Endothelial cell of umbilical vein (primary cell): ENCODE measurements around the gene FJX1. TPM values are rescaled to one million over a fixed set of nuclear protein-coding genes. Genes with fewer than 3 reads are reported as not detected.

Source experiments
- BruUV-seq: library from RNA; stranded (reverse); fragments of 400-500 nt; replicated peaks from 2 replicates; lab custom pipeline; 2021; lab: Mats Ljungman, UMichigan
- CTCF ChIA-PET: fragments of 300-600, 350-600 bp; sonication (Branson Sonifier 250); formaldehyde crosslinking; loops from one replicate; lab custom pipeline; 2021; ENCODE audit warnings: antibody characterized with exemption, inconsistent platforms; lab: Charles Lee
- POLR2A ChIA-PET: fragments of 300-600, 350-600 bp; sonication (Branson Sonifier 250); formaldehyde crosslinking; loops from one replicate; lab custom pipeline; 2021; ENCODE audit warnings: antibody characterized with exemption, inconsistent platforms; lab: Charles Lee
- DNase-seq: peaks from one replicate; pipeline ENCODE4 v3.0.0-alpha.2; 2011; ENCODE audit warnings: low read depth, low spot score
- FAIRE-seq: peaks from 2 replicates; lab custom pipeline; 2011; peaks lifted over from hg19 to GRCh38; lab: Jason Lieb, UNC
- H2AFZ ChIP-seq: 2 replicates; pipeline ENCODE4 v1.6.0; 2012; ENCODE audit warnings: low read depth, low read length, control low read depth, inconsistent platforms
- H3K27ac ChIP-seq: 2 replicates; pipeline ENCODE4 v1.5.1; 2011; ENCODE audit warnings: low read depth, mild to moderate bottlenecking, control low read depth, low read length, moderate library complexity; ENCODE audit not compliant: insufficient read depth
- H3K27me3 ChIP-seq, 2 experiments: 2 replicates each; pipeline versions ENCODE4 v1.6.0 to v1.6.1; 2011; ENCODE audit warnings: low read length in 2 of 2, mixed read lengths in 1 of 2; ENCODE audit not compliant: control insufficient read depth in 2 of 2, insufficient read depth in 2 of 2
- H3K36me3 ChIP-seq, 2 experiments: 2 replicates in 1 of 2; 3 replicates in 1 of 2; pipeline ENCODE4 v1.5.1; 2011; ENCODE audit warnings: low read length in 2 of 2, mild to moderate bottlenecking in 1 of 2, moderate library complexity in 1 of 2; ENCODE audit not compliant: control insufficient read depth in 2 of 2, insufficient read depth in 2 of 2; ENCODE audit errors: extremely low read depth in 1 of 2
- H3K4me1 ChIP-seq: 3 replicates; pipeline ENCODE4 v1.5.1; 2011; ENCODE audit warnings: mild to moderate bottlenecking, low read length; ENCODE audit not compliant: control insufficient read depth, insufficient read depth; ENCODE audit errors: extremely low read depth
- H3K4me2 ChIP-seq: 2 replicates; pipeline ENCODE4 v1.6.1; 2011; ENCODE audit warnings: low read length, control low read depth, mixed read lengths; ENCODE audit not compliant: insufficient read depth
- H3K4me3 ChIP-seq, 3 experiments: fragments of 200-600 bp in 1 of 3; sonication (generic), shearing (Covaris generic) in 1 of 3; replicated peaks in 1 of 3; 2 replicates each; pipeline ENCODE4 v1.5.1; 2011 to 2016; ENCODE audit warnings: control low read depth in 3 of 3, low read length in 3 of 3, mild to moderate bottlenecking in 2 of 3, inconsistent platforms in 1 of 3, low read depth in 1 of 3, moderate library complexity in 1 of 3; ENCODE audit not compliant: insufficient read depth in 1 of 3
- H3K79me2 ChIP-seq: 2 replicates; pipeline ENCODE4 v1.6.0; 2012; ENCODE audit warnings: low read length, inconsistent platforms; ENCODE audit not compliant: control insufficient read depth, insufficient read depth
- H3K9ac ChIP-seq: replicated peaks from 2 replicates; pipeline ENCODE3; 2011; ENCODE audit warnings: low read length, control low read depth; ENCODE audit not compliant: insufficient read depth; ENCODE audit errors: extremely low read depth
- H3K9me1 ChIP-seq: replicated peaks from 3 replicates; pipeline ENCODE4 v1.6.0; 2011; ENCODE audit warnings: mild to moderate bottlenecking, low read length; ENCODE audit not compliant: control insufficient read depth, insufficient read depth; ENCODE audit errors: extremely low read depth
- H3K9me3 ChIP-seq: replicated peaks from 2 replicates; pipeline ENCODE4 v1.5.1; 2012; ENCODE audit warnings: low read length, inconsistent platforms; ENCODE audit not compliant: control insufficient read depth, insufficient read depth
- H4K20me1 ChIP-seq: replicated peaks from 2 replicates; pipeline ENCODE3; 2011; ENCODE audit warnings: mild to moderate bottlenecking, low read length; ENCODE audit not compliant: control insufficient read depth, insufficient read depth; ENCODE audit errors: extremely low read depth
- GATA2 ChIP-seq: IDR thresholded peaks from 2 replicates; pipeline ENCODE4 v1.7.0; 2011; ENCODE audit warnings: low read depth, mild to moderate bottlenecking, moderate library complexity, mixed read lengths, low read length; ENCODE audit not compliant: insufficient read length, insufficient read depth
- MAX ChIP-seq: IDR thresholded peaks from 2 replicates; pipeline ENCODE4 v1.6.1; 2011; ENCODE audit not compliant: insufficient read depth, insufficient read length
- POLR2AphosphoS5 ChIP-seq: IDR thresholded peaks from 2 replicates; pipeline ENCODE4 v1.6.1; 2012; ENCODE audit warnings: low read depth, mild to moderate bottlenecking, control low read depth, low read length, moderate library complexity; ENCODE audit not compliant: insufficient read depth
- dilution Hi-C: fragments of 300-500 bp; cut with MboI; formaldehyde crosslinking; loops from one replicate; pipeline ENCODE4 v1.15.0; 2019; ENCODE audit warnings: low sequenced_read_pairs; ENCODE audit not compliant: extremely low pct_ligation_motif_present
- intact Hi-C: fragments of 100-400 bp; cut with micrococcal nuclease; formaldehyde crosslinking; loops from one replicate; pipeline ENCODE4 v1.10.0; 2022
- polyA plus RNA-seq, 4 experiments: library from polyadenylated mRNA; depleted of rRNA in 3 of 4; stranded (reverse) in 3 of 4; unstranded in 1 of 4; fragments of >200 nt; gene quantifications; 2 replicates each; pipeline versions ENCODE4 v1.2.1 to v1.2.3, GENCODE V29; 2011 to 2012; ENCODE audit warnings: missing spikeins in 1 of 4
- total RNA-seq: library from RNA; stranded (reverse); gene quantifications from 2 replicates; pipeline ENCODE4 v1.2.3, GENCODE V29; 2021
- TF ChIP-seq, protein P1 (sequence below), 2 donors: IDR thresholded peaks; 1 replicate in 1 of 2; 2 replicates in 1 of 2; pipeline ENCODE4 v1.5.1; 2011; ENCODE audit warnings: low read length in 2 of 2, mild to moderate bottlenecking in 2 of 2, moderate library complexity in 2 of 2, control low read depth in 1 of 2, inconsistent platforms in 1 of 2, low read depth in 1 of 2; ENCODE audit not compliant: insufficient read depth in 1 of 2; ENCODE audit errors: extremely low read depth in 1 of 2

Gene FJX1
- total and polyA plus RNA-seq, 2 donors (not counting 3 experiments of a cell fraction or from before 2014, with no cell fraction given) = 9.2 to 26.6 TPM

DNA sequence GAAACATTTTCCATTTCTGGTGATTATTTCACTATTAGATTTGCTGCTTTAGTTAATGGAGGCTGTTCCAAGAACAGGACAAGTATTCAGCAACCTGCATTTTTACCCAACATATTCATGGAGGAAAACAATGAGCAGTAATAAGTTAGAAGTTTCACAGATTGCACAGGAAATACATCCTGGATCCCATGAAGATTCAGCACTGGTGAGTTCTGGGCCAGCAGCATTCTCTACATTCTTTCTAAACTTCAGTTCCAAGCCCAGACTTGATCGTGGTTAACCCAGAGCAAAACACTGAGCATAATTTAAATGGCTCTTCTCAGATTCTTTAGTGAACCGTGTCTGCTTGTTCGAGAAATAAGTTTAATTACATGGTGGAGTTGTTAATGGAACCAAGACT lies 3.8 kb downstream of the FJX1 start:
- DNase-seq = peak; percentile 35
- peak; percentile 59 for FAIRE-seq
- Histone ChIP-seq H3K4me2 (peak overlapping the region; percentile 86), H3K27me3 (no peaks in the 10 kb centered on the region), H3K36me3 (no peaks in the 10 kb centered on the region), H3K9ac (peak overlapping the region; percentile 25), H3K4me1 (peaks cover 47% of the 10 kb centered on the region), H3K4me3 (no peak overlapping the region), H4K20me1 (no peaks in the 10 kb centered on the region), H3K79me2 (peaks cover 21% of the 10 kb centered on the region), H3K9me1 (no peaks in the 10 kb centered on the region), H3K27ac (peak overlapping the region; percentile 26), H3K9me3 (no peaks in the 10 kb centered on the region), H2AFZ (no peak overlapping the region)
- CTCF ChIA-PET = interaction anchor here (1.0 to 4.8 kb wide), 3 partner anchors 199 to 637 kb away, joined by 3 to 152 read pairs (median 3); no protein-coding TSS in a partner anchor
- TF ChIP-seq MAX (no peak), GATA2 (no peak), POLR2AphosphoS5 (no peak)
- TF ChIP-seq, protein P1, sequence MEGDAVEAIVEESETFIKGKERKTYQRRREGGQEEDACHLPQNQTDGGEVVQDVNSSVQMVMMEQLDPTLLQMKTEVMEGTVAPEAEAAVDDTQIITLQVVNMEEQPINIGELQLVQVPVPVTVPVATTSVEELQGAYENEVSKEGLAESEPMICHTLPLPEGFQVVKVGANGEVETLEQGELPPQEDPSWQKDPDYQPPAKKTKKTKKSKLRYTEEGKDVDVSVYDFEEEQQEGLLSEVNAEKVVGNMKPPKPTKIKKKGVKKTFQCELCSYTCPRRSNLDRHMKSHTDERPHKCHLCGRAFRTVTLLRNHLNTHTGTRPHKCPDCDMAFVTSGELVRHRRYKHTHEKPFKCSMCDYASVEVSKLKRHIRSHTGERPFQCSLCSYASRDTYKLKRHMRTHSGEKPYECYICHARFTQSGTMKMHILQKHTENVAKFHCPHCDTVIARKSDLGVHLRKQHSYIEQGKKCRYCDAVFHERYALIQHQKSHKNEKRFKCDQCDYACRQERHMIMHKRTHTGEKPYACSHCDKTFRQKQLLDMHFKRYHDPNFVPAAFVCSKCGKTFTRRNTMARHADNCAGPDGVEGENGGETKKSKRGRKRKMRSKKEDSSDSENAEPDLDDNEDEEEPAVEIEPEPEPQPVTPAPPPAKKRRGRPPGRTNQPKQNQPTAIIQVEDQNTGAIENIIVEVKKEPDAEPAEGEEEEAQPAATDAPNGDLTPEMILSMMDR (IDR thresholded peaks at IDR 0.05; ENCODE audit: extremely low read depth in 1 of 2, insufficient read depth in 1 of 2, low read depth in 1 of 2, low read length in 2 of 2) = no peak
- POLR2A ChIA-PET = no interaction called here
- dilution Hi-C loops (loop anchor here (25.0 kb wide), 1 partner anchor 640 kb away; no protein-coding TSS in a partner anchor), intact Hi-C loops (loop anchor here (5.0 kb wide), 1 partner anchor 1750 kb away; no protein-coding TSS in a partner anchor)
- BruUV-seq = no TSS peak
